ENCODE measurements around the gene IRGQ.
"Not testable (repeated sequence)": the region's sequence is repeated elsewhere in the genome, so short reads cannot be mapped to it uniquely, and the experiment has no call there.

IRGQ gene

DNA sequence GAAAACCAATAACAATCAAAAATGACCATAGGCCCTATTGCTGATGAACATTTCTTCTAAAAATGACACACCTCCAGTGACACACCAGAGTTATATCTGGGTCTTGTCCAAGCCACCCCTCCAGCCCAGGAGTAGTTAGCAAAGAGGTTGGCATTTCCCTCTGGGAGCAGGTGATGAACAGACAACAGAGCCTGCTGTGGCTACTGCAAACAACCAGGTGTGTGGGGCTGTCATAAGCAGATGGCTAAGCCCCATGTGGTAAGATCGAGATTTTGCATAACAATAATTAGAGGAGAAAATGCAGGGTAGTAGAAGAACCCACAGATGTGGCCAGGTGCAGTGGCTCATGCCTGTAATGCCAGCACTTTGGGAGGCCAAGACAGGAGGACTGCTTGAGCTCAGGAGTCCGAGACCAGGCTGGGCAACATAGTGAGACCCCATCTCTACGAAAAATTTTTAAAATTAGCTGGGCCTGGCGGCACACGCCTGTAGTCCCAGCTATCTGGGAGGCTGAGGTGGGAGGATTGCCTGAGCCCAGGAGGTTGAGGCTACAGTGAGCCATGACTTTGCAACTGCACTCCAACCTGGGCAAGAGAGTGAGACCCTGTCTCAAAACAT lies 25.7 kb downstream of the IRGQ start:
- peak; percentile 98 for DNase-seq

DNA sequence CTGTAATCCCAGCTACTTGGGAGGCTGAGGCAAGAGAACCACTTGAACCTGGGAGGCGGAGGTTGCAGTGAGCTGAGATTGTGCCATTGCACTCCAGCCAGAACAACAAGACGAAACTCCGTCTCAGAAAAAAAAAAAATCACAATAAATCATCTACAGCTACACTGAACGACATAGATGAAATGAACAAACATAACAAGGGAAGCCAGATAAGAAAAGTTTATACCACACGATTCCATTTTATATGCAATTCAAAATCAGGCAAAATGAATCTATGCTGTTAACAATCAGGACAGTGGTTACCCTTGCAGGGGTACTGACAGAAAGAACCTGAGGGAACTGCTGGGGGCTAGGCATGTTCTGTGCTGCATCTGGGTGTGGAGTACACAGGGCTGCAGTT lies 26.3 kb downstream of the IRGQ start:
- no peak for DNase-seq

- no peak for DNase-seq
These were observed 31.1 kb downstream of the IRGQ start for GRCh38 chr19:43564800-43565199.

DNA sequence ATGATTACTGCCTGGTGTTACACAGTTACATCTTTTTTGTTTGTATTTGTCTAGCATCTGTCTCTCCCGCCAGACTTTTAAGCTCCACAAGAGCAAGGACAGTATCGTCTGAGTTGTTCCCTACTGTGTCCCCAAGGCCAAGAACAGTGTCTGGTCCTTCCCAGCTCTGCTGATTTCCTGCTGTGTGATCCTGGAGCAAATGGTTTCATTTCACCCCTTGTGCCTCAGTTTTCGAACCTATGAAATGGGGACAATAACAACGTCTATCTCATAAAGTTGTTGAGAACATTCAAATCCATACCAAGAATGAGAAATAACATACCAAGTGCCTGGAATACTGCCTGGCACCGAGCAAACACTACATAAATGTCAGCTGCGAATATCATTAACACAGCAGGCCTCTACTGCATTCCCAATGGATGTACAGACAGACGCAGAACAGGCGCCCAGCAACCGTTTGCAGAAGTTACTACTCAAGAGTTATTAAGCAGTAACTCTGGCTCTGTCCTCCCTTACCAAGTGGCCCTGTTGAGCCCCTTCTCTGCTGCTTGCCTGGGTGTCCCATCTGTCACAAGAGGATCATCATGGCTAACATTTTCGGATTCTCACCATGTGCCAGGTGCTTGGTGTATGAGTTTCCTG lies 32.0 kb downstream of the IRGQ start:
- DNase-seq: peak; percentile 33

GRCh38 chr19:43562698-43563241 lies 33.2 kb downstream of the IRGQ start:
- peak; percentile 94 for DNase-seq

- DNase-seq: no peak
These were observed 33.7 kb downstream of the IRGQ start for GRCh38 chr19:43562226-43562697.

- DNase-seq: no peak
These were observed 34.6 kb downstream of the IRGQ start for GRCh38 chr19:43561139-43561970.

GRCh38 chr19:43560687-43561086 lies 35.2 kb downstream of the IRGQ start:
- peak; percentile 23 for DNase-seq

GRCh38 chr19:43555185-43555770 lies 40.7 kb downstream of the IRGQ start:
- peak; percentile 78 for DNase-seq

DNA sequence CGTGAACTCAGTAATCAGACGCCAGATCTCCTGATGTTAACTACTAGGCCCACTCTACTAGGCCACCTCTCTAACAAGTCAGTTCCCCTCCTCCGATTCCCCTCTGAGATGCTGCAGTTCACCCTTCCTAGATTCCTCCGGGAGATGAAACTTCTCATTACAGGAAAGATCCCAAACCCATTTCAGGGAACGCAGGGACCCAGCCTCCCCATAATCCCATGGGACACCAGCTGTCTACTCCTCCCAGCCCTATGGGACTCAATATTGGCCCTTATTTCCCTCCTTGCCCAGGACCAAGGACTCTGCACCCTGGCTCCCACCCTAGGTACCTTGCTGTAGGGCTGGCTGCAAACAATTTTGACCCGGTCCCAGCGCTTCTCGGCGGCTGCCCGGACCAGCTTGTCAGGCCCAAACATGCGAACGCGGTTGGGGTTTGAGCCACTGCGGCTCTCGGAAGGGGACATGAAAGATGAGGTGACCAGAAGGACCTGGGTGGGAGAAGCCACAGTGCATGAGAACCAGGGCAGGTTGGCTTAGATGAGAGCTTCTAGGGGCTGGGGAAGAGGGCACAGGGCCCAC lies 41.5 kb downstream of the IRGQ start:
- DNase-seq: no peak

DNA sequence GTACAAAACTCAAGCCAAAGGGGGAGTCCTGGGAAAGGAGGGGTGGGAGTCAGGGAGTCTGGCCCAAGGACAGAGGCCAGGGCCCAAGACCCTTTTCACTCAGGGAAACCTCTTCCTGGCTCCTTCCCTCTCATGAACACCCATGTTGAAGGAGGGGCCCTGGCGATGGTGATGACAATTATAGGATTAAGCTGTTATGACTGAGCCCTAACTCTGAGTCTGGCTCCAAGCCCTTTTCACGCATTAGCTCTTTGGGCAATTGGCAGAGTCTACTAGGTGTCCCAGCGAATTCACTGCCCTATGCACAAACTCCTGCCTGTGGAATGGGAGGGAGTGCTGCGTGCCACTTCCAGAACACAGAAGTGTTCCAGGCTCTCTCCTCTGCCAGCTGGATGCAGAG lies 42.3 kb downstream of the IRGQ start:
- no peak for DNase-seq

- DNase-seq: no peak
These were observed 43.3 kb downstream of the IRGQ start for GRCh38 chr19:43552616-43553015.

- DNase-seq: no peak
These were observed 43.8 kb downstream of the IRGQ start for GRCh38 chr19:43552198-43552450.

GRCh38 chr19:43551399-43552197 lies 44.3 kb downstream of the IRGQ start:
- no peak for DNase-seq

- DNase-seq: no peak
These were observed 47.2 kb downstream of the IRGQ start for GRCh38 chr19:43548706-43549105.

- not testable (repeated sequence) for DNase-seq
These were observed 48.0 kb downstream of the IRGQ start for GRCh38 chr19:43547926-43548325.

GRCh38 chr19:43546581-43546980 lies 49.4 kb downstream of the IRGQ start:
- DNase-seq: no peak

DNA sequence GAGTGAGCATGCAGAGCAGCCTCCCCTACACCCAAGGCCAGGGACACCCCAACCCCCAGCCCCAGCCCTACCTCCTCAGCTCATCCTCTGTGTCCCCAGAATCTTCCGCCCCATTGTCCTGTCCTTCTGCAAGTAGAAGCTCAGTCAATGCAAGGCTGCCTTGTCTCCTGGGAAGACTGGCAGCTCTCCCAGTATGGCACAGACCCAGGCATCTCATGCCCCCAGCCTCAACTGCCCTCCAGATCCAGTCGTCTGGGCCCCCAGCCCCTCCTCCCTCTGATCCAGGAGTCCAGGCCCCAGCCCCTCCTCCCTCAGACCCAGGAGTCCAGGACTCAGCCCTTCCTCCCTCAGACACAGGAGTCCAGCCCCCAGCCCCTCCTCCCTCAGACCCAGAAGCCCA lies 50.0 kb downstream of the IRGQ start:
- DNase-seq: no peak

- no peak for DNase-seq
These were observed 50.7 kb downstream of the IRGQ start for GRCh38 chr19:43545276-43545675.

DNA sequence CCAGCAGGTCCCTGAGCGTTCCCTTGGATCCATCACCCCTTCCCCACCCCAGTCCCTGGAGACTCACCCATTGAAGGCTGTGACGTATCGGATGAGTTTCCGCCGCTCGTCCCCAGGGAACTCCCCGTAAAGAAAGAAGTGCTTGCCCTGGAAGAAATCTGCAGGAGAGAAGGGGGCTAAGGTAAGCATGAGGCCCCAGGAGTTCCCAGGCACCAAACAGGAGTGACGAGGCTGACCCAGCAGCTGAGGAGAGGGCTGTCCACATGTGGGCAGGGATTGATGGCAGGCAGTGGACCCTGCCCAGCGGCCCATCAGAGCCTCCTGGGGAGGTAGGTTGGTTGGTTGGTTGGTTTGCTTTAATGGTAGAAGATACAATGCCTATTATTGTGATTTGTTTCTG lies 51.9 kb downstream of the IRGQ start:
- no peak for DNase-seq

DNA sequence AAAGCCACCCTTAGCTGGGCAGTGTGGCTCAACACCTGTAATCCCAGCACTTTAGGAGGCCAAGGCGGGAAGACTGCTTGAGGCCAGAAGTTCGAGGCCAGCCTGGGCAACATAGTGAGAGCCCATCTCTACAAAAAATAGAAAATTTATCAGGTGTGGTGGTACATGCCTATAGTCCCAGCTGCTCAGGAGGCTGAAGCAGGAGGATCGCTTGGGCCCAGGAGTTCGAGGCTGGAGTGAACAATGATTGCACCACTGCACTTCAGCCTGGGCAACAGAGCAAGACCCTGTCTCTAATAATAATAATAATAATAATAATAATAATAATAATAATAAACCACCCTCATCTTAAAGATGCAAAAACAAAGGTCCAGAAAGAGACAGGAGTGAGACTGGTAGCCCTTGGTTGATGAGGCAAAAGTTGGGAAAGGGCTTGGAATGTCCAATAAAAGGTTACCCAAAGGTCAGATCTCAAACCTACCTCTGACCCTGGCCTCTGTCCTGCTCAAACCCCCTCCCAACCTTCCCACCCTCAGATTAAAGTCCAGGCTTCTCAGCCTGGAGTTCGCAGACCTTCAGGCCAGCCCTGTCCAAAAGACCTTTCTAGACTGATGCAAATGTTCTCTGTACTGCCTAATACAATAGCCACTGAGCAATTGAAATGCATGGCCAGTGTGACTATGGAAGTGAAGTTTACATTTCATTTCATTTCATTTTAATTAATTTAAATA lies 53.8 kb downstream of the IRGQ start:
- no peak for DNase-seq

DNA sequence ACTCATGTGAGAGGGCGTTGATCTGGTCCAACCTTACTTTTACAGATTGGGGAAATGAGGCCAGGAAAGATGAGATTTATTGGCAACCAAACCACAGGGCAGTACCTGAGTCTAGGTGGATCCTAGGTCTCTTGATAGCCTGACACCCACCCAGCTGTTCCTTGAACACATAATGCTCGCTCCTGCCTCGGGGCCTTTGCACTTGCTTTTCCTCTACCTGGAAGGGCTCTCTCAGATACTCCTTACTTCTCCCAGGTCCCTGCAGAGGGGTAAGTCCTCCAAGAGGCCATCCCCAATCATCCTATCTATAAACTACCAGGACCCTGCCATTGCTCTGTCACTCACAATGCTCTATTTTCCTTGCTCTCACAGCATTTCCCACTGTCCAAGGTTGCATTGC lies 55.6 kb downstream of the IRGQ start:
- DNase-seq: no peak
